ENCODE measurements around the gene NFIB. TPM values are rescaled to one million over a fixed set of nuclear protein-coding genes. Genes with fewer than 3 reads are reported as not detected.

Gene NFIB
- total and polyA plus RNA-seq, 2 of the 8 experiments (the other 6 are each of a cell fraction or from before 2014, with no cell fraction given) = 2.6 to 13.1 TPM

DNA sequence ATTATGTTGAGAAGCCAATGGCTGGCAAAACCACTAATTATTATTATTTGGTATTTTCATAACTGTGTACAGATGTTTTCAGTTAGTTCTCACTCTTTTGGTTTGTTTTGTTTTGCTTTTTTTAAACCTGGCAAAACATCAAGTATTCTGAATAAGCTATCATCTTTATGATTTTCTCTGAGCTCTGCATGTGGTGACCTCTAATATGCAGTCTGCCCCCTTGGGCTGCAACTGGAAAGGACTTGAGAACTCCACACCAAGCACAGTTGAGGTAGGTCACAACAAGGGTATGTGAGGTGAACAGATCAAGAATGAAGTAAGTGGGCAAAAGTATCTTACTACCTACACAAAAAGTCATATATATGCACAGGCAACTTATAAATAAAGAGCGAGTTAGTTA is 202.2 kb downstream of the NFIB start:
- no peak overlapping the region for H3K27ac ChIP-seq (ENCODE audit: low read depth, low read length)
- no peak overlapping the region for H3K56ac ChIP-seq (replicated peaks; ENCODE audit: insufficient read length, low read depth, low read length)
- no peak overlapping the region for H3K14ac ChIP-seq (ENCODE audit: insufficient read length)
- no peaks in the 10 kb centered on the region for H3K79me1 ChIP-seq (ENCODE audit: low read depth, low read length)
- no peaks in the 10 kb centered on the region for H3K23me2 ChIP-seq (ENCODE audit: low read depth, low read length)
- no peak overlapping the region for H2BK5ac ChIP-seq (ENCODE audit: low read depth, low read length)
- DNase-seq (ENCODE audit: low read depth in 1 of 2, low spot score in 2 of 2) = no peak
- H3K9ac ChIP-seq (replicated peaks in 1 of 4; ENCODE audit: extremely low read depth in 1 of 4, low read depth in 3 of 4, low read length in 3 of 4) = no peak overlapping the region
- H3K4me3 ChIP-seq (ENCODE audit: extremely low read depth in 1 of 4, insufficient read depth in 2 of 4, low read depth in 3 of 4, low read length in 4 of 4) = no peak overlapping the region
- H3K9me3 ChIP-seq (ENCODE audit: insufficient read depth in 2 of 2, low read depth in 1 of 2, low read length in 1 of 2) = no peaks in the 10 kb centered on the region
- ChIA-PET CTCF (ENCODE audit: partially characterized antibody) (no interaction called here), POLR2A (ENCODE audit: partially characterized antibody) (no interaction called here)
- peaks cover 0 to 14% (median 3%) of the 10 kb centered on the region in 4 experiments; a peak in 5 of 7 replicates for H3K4me1 ChIP-seq (replicated peaks in 1 of 4; ENCODE audit: control insufficient read depth in 3 of 4, insufficient read depth in 4 of 4, low read length in 3 of 4)
- no peaks in the 10 kb centered on the region for H4K20me1 ChIP-seq (replicated peaks in 1 of 2; ENCODE audit: control insufficient read depth in 1 of 2, insufficient read depth in 2 of 2, low read length in 2 of 2)
- H3K18ac ChIP-seq (ENCODE audit: extremely low read depth, low read length) = no peak overlapping the region
- H4K8ac ChIP-seq (ENCODE audit: extremely low read depth, insufficient read depth, low read length) = no peak overlapping the region
- 100% methylated on average over 1 of the region's 1 CpG; no CpG with 5 or more reads in 1 of the 2 experiments for WGBS, 2 experiments (ENCODE audit: extremely low coverage in 1 of 2, insufficient coverage in 1 of 2, insufficient read length in 1 of 2, insufficient replicate concordance in 2 of 2, low coverage in 1 of 2, low lambda C conversion rate in 2 of 2, missing lambda C conversion rate in 1 of 2)
- H3K79me2 ChIP-seq (ENCODE audit: control insufficient read depth in 1 of 2, insufficient read depth in 2 of 2, low read length in 2 of 2) = no peaks in the 10 kb centered on the region
- FAIRE-seq = no peak
- H2BK15ac ChIP-seq (ENCODE audit: low read length) = no peak overlapping the region
- H3K27me3 ChIP-seq (replicated peaks in 1 of 4; ENCODE audit: control insufficient read depth in 3 of 4, extremely low read depth in 1 of 4, insufficient read depth in 3 of 4, low read length in 3 of 4) = no peaks in the 10 kb centered on the region
- no peak overlapping the region for H2AK5ac ChIP-seq (ENCODE audit: low read depth, low read length)
- no peak for TF ChIP-seq HDAC6 (IDR thresholded peaks at IDR 0.05; ENCODE audit: low read depth, low read length)
- no peak for TF ChIP-seq NANOG (IDR thresholded peaks at IDR 0.05; ENCODE audit: insufficient read depth, low read depth, low read length, poor library complexity, severe bottlenecking)
- TF ChIP-seq JUN (IDR thresholded peaks at IDR 0.05; ENCODE audit: low read depth, low read length) = no peak
- H3K36me3 ChIP-seq (ENCODE audit: control insufficient read depth in 2 of 4, insufficient read depth in 4 of 4, low read length in 3 of 4) = no peaks in the 10 kb centered on the region; a peak in 1 of 8 replicates
- no peak overlapping the region for H3K23ac ChIP-seq (ENCODE audit: insufficient read length)
- H3K4me2 ChIP-seq (ENCODE audit: insufficient read depth in 1 of 2, low read depth in 2 of 2, low read length in 2 of 2) = no peak overlapping the region
- H2BK20ac ChIP-seq (ENCODE audit: low read length) = no peak overlapping the region
- no peak overlapping the region for H2BK12ac ChIP-seq (ENCODE audit: low read depth, low read length)
- H4K5ac ChIP-seq (ENCODE audit: insufficient read length, low read depth, low read length) = no peak overlapping the region
- H2BK120ac ChIP-seq (replicated peaks; ENCODE audit: low read depth, low read length) = no peak overlapping the region
- H2AFZ ChIP-seq (ENCODE audit: low read length) = no peak overlapping the region
- H3K4ac ChIP-seq (replicated peaks; ENCODE audit: insufficient read length, low read depth, low read length) = no peak overlapping the region
- no peak overlapping the region for H4K91ac ChIP-seq (replicated peaks; ENCODE audit: insufficient read length, low read length)
